A549 treated with AZD9567 at 1 μM for 4 hours (cell line): ENCODE data around the gene EMX1. TPM values are rescaled to one million over a fixed set of nuclear protein-coding genes. Genes with fewer than 3 reads are reported as not detected.

Experiments
- total RNA-seq: library from RNA; stranded (reverse); fragments of 200-300 nt; extraction: Qiagen RNA extraction; gene quantifications from 5 replicates; pipeline ENCODE4 v1.2.3, GENCODE V29; 2022; ENCODE audit not compliant: insufficient read depth

The EMX1 gene
- 0.08 to 0.24 TPM (median 0.19 TPM) in 4 of 5 replicates, not detected in the other for total RNA-seq

GRCh38 chr2:72917138-72917876 is at the start of gene EMX1:
Gene EMX1, plus strand, starts transcription at chr2:72917519. Its CDS starts 334 bp downstream, at chr2:72917853.

DNA sequence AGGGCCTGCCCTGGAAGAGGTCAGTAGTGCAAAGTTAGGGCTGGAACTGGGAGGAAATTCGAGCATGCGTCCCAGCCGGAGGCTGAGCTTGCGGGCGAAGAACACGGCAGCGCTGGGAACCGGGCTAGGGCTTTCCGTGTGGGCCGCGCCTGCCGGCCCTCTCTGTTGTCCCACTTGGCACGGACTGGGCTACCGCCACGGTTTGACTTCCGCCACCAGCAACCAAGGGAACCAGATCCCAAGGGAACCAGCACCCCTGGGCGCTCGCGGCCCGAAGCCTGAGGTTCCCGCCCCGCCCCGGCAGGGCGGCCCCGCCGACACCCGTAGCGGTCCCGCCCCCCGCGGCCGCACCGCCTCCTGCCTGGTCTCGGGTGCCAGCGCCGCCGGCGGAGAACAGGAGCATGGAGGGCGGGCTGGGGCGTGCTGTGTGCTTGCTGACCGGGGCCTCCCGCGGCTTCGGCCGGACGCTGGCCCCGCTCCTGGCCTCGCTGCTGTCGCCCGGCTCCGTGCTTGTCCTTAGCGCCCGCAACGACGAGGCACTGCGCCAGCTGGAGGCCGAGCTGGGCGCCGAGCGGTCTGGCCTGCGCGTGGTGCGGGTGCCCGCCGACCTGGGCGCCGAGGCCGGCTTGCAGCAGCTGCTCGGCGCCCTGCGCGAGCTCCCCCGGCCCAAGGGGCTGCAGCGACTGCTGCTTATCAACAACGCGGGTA is 30.1 kb upstream of the EMX1 start, which contains the start of gene SPR:
Gene SPR, plus strand, starts transcription at position 377 of the 708 bp plus-strand sequence. Its CDS starts 25 bp downstream, at position 402.

Other genes starting within 250 kb of the EMX1 start
- gene EXOC6B, start 91.5 kb upstream of the EMX1 start, total RNA-seq = 6.3 to 7.8 TPM (median 7.3 TPM) in 5 replicates
- 64.6 to 133 TPM (median 124 TPM) in 5 replicates for gene SPR, start 30.1 kb upstream of the EMX1 start, total RNA-seq
- gene SFXN5, start 154.2 kb downstream of the EMX1 start, total RNA-seq = 8.0 to 14.7 TPM (median 14.0 TPM) in 5 replicates
- gene RAB11FIP5, start 195.4 kb downstream of the EMX1 start, total RNA-seq = 27.9 to 33.9 TPM (median 32.6 TPM) in 5 replicates